Activated CD8-positive, alpha-beta memory T cell treated with anti-CD3 and anti-CD28 coated beads for 24 hours (primary cell): ENCODE measurements around the gene NAGS.
"Not testable (repeated sequence)": the region's sequence is repeated elsewhere in the genome, so short reads cannot be mapped to it uniquely, and the experiment has no call there.

Source experiments
- DNase-seq: peaks from one replicate; pipeline ENCODE4 v3.0.0-alpha.2; 2020

Gene NAGS

DNA sequence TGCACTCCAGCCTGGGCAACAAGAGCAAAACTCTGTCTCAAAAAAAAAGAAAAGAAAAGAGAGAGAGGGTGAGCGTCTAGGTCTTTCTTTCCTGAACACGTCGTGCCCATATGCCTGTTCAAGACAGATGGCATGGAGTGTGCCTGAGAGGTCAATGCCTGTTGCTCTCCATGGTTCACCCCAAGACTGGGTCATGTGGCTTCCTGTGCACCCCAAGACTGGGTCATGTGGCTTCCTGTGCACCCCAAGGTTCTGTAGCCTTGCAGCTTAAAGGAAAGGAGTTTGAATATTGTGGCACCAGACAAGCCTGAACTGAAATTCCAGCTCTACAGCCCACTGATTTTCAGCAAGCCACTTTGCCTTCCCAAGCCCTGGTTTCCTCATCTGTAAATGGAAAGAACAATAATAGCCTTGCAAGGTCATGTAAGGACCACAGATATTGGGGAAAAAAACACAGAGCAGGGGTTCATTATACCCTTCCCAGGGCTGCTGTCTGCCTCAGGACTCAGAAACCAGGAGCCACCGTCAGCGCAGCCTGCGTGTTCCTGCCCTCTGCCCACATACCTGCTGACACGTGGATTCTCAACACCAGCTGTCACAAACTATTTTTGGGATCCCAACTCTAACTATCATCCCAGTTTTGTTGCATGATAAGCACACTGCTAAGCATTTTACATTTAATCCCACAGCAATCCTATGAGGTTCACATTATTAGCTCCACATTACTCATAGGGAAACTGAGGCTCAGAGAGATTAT, 18.0 kb upstream of the NAGS start:
- no peak for DNase-seq

DNA sequence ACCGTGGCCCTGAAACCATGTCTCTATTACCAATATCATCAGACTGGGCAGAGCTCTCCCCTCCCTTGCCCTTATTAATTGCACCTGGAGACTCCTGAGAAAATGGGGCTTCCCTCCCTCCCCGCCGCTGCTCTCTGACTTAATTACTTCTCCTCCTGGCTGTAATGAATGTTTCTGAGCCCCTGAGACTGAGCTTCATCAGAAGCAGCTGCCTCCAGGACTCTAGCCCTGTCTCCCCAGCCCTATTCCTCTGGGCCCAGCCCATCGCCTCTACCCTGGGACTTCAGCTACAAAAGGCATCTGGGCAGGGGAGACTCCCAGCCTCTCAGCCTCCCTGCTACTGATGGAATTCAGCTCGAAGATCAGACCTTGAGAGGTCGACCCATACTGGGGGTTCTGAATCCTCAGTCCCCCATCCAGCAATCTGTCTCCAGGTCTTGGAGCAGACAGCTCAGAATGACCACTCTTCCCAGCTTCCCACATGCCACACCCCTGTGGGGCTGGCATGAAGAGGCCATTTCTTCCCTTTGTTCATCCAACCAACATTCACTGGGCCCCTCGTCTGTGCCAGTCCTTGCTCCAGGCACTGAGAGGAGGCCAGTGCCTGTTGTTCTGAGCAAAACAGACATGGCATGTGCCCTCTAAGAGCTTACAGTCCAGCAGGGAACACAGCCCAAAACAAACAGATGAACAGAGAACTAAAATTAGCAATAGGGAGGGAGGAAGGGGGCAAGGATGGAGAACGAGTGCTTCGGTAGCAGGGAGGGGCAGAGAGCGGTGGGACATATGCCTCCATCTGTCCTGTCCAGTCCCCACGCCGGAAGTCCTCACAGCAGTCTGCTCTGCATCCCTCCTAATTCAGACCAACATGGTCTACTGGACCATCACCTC, 17.0 kb upstream of the NAGS start:
- no peak for DNase-seq

DNA sequence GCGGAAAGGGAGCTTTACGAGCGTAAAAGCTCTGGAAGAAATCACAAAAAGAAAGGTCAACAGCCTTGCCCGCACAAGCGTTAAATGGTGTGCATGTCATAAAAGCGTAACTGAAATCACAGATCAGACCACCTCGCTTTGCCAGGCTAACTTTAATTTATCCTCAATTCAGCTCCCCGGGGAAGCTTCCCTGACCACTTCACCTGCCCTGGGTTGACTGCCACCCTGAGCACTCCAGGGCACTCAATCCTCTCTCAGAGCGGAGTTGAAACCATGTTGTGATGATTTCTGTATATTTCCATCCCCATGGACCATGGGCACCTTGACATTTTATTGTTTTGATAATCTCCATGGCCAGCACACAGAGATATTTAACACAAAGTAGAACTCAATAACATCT, 16.1 kb upstream of the NAGS start:
- no peak for DNase-seq

DNA sequence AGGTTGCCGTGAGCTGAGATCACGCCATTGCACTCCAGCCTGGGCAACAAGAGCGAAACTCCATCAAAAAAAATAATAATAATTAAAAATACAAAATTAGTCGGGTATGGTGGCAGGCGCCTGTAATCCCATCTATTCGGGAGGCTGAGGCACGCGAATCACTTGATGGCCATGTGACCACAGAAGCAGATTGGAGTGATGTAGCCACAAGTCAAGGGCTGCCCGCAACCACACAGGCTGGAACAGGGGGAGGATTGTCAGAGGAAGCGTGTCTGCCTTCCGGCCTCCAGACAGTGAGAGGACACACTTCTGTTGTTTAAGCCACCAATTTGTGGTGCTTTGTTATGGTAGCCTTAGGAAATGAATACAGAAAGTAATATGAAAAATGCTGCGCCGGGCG, 11.8 kb upstream of the NAGS start:
- DNase-seq: no peak

DNA sequence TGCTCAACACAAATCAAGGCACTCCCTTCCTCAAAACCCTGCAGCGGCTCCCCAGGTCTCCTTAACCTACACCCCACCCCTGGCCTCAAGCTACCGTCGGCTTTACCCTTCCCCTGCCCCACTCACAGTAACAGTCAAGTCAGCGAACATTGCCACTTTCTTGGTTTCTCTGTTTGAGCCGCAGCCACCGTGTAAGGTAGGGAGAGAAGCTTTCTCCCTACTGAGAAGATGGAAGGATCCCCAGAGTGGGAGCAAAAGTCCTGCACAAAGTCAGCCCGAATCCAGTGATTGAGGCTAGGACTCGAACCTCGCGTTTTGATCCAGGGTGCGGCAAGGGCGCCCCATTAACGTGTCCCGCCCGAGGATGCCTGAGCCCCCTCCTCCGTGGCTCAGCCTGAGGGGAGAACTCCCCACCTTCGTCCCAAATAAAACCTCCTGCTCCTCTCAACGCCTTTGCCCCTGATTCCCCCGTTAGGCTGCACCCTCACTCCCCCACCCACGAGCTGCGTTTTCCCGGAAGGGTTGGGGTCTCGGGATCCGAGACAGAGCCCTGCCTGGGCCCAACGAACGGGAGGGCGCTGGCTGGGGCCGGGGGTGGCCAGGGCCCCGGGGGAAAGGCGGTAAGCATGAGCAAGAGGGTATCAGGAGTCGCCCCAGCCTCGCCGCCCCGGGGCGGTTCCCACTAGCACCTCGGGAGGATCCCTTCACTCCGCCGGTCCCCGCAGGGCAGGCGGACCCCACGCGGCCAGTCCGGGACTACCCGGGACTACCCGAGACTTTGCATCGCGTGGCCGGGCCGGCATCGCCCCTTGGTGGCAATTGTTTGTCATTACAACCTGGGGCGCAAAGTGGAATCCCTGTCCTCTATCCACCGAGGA, 9.9 kb upstream of the NAGS start:
- peak; percentile 86 for DNase-seq

DNA sequence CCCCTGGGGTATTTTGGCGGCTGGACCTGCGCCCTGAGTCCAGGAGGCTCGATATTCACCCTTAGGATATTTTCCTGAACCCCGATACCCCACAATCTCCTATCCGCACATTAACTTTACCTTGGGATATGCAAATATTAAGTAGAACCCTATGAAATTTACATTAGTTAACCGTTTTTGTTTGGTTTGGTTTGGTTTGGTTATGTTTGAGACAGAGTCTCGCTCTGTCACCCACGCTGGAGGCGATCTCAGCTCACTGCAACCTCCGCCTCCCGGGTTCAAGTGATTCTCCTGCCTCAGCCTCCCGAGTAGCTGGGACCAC, 9.3 kb upstream of the NAGS start:
- DNase-seq: no peak

DNA sequence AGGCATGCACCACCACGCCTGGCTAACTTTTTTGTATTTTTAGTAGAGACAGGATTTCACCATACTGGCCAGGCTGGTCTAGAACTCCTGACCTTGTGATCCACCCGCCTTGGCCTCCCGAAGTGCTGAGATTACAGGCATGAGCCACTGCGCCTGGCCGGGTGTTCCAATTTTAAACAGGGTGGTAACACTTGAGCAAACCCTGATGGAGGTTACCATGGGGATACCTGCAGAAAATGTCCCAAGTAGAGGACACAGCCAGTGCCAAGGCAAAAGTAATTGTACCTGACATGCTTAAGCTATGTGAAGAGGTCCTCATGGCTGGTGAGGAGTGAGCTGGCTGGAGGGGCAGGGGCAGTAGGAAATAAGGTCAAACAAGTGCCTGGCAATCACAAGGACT, 7.2 kb upstream of the NAGS start:
- not testable (repeated sequence) for DNase-seq

DNA sequence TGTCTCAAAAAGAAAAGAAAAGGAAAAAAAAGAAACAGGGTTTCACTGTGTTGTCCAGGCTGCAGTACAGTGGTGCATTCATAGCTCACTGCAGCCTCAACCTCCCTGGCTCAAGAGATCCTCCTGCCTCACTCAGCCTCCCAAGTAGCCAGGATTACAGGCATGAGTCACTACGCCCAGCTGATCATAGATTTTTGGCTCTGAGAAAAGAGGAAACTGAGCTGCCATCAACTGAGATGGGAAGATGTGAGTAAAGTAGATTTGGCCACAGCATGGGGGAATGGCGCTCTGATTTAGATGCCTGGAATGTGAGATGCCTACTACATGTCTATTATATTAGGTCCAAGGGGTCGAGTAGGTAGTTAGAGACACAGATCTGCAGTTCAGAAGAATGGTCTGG, 5.9 kb upstream of the NAGS start:
- no peak for DNase-seq

DNA sequence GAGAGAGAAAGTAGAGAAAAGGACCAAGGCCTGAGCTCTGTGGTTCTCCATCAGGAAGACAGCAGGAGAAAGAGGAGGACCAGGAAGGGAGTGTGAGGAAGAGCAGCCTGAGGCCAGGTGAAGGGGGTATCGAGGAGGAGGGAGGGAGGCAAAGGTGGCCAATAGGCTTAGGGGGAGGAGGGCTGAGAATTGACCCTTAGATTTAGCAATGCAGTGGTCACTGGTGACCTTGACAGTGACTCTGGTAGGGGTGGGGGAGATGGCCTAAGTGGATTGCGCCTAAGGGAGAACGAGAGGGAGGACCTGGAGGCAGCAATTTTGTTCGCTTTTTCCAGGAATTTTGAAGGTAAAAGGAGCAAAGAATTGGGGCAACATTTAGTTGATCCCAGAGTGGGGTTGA, 5.4 kb upstream of the NAGS start:
- DNase-seq: no peak

DNA sequence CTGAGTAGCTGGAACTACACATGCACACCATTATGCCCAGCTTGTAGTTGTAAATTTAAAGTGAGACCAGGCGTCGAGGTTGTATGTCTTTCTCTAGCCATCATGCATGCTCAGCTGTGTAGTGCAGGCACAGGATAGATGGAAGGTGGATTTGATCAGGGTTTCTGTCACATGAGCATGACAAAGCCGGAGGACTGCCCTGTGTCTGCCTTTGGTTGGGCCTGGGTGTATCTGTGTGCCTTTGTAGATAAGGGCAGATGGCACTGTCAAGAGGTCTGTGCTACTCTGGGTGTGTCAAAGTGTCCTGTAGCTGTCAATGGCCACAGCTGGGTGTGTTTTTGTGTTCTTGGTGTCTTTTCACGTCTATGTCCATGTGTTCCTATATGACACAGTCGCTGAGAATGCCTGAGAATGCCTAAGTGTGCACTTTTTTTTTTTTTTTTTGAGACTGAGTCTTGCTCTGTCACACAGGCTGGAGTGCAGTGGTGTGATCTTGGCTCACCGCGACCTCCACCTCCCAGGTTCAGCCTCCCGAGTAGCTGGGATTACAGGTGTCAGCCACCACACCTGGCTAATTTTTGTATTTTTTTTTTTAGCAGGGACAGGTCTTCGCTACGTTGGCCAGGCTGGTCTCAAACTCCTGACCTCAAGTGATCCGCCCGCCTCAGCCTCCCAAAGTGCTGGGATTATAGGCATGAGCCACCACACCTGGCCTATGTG, 4.1 kb upstream of the NAGS start:
- DNase-seq: no peak

DNA sequence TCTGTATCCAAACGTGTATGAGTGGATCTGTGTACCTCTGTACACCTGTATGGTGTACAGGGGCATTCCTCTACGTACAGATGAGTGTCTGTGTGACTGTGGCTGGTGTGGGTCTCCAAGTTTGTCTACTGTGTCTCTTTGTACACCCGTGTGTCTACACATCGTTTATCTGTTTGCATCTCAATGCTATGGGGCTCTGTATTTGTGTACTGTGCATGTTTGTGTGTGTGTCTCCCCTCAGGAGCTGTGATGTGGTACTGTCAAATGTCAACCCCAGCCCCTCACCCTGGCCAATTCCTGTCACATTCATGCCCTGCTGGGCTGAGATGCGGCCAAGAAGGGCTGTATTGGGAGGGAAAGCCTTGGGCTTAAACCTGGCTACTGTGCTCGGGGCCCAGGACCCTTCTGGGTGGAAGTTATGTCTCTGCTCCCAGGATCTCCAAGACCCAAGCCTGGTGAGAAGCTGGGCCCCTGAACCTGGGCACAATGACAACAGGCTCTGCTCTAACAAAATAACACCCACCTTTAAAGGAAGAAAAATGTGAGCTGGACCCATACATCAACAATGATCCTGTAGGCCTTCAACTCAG, 3.5 kb upstream of the NAGS start:
- no peak for DNase-seq

DNA sequence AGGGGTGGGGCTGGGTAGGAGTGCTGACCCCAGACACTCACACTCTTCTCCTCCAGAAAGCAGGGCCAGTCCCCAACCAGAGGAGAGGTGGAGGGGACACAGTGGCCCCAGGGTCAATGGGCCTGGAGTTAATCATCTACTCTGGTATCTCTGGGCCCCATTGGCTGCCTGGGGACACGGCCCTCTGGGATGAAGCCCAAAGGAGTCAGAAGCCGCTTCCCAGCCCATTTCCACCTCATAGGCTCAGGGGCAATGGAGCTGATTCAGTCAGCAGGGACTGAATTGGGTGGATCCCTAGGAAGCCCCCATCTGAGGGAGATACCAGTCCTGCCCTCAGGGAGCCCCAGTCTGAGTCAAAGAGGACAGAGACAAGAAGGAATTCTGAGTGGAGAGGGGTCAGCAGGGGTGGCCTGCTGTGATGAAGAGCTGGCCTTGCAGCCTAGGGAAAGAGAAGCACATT, 2.9 kb upstream of the NAGS start:
- DNase-seq: no peak

DNA sequence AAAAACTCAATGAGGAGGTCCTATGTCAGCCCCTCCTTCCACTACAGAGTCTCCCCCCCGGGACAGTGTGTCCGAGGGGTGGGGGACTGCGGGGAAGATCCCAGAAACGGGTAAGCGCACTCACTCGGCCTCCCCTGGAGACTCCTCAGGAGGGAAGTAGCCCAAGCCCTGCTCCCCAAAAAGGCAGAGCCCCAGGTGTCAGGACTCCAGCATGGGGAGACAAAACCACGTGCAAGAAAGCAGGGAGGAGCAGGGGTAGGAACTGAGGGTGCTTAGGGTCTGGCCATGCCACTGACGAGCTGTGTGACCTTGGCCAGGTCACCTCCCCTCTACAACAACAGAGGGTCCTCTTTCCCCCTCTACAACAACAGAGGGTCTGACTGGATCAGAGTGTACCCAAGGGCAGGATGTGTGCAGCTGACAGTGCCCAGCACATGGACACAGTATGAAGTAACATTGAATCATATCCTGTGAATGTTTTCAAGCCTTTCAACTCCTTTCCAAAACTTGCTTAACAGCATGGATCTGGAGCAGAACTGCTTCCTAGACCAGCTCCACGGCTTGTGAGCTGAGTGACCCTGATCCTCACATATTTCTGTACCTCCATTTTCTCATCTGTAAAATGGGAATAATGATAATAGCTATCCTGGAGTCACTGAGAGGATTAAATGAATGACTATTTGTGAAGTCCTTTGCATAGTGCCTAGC, 2.1 kb upstream of the NAGS start:
- no peak for DNase-seq

DNA sequence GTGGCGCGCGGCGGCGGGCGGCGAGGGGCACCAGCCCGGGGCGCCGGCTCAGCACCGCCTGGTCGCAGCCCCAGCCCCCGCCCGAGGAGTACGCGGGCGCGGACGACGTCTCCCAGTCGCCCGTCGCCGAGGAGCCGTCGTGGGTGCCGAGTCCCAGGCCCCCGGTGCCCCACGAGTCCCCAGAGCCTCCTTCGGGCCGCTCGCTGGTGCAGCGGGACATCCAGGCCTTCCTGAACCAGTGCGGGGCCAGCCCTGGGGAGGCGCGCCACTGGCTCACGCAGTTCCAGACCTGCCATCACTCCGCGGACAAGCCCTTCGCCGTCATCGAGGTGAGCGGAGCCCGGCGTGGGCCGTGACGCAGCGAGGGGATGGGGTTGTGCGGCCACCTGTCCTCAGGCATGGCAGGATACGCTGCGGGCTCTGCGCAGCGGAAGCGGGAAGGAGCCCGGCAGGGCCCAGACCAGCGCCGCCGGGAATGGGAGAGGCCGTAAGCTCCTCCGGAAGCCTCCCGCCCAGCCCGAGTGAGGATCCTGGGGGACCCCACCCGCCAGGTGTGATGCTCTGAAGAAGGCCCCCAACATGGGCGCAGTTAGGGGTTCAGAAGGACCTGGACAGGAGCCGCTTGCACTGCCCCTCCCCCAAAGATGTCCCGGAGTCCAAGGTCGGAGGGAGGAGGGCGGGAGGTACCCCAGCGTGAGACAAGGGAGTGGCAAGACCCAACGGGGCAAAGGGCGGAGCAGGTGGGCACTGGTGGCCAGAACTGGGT, 522 bp downstream of the NAGS start:
- DNase-seq: peak; percentile 72

DNA sequence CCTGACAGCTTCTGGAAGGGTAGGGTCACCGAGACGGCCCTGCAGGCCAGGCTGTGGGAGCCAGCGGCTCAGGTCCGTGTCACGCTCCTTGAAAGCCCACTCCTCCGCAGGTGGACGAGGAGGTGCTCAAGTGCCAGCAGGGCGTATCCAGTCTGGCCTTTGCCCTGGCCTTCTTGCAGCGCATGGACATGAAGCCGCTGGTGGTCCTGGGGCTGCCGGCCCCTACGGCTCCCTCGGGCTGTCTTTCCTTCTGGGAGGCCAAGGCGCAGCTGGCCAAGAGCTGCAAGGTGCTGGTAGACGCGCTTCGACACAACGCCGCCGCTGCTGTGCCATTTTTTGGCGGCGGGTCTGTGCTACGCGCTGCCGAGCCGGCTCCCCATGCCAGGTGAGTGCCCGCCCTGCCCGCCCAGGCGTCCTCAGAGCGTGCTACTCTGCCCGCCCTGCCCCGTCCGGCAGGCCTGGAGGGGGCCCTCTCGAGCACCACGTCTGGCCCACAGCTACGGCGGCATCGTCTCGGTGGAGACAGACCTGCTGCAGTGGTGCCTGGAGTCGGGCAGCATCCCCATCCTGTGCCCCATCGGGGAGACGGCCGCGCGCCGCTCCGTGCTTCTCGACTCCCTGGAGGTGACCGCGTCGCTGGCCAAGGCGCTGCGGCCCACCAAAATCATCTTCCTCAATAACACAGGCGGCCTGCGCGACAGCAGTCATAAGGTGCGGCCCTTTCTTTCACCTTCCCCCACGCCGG, 1.3 kb downstream of the NAGS start:
- peak; percentile 71 for DNase-seq

DNA sequence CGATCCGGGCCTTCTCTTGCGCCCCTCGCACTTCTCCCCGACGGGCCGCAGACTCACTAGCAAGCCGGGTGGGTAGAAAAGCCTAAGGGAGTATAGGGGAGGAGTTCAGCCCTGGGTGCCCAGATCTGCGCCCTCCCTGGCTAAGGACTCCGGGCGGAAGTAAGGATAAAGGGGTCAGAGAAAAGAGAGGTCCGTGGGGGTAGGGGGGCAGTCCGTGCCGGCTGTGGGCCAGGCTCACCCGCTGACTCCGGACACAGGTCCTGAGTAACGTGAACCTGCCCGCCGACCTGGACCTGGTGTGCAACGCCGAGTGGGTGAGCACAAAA, 1.8 kb downstream of the NAGS start:
- DNase-seq: no peak

DNA sequence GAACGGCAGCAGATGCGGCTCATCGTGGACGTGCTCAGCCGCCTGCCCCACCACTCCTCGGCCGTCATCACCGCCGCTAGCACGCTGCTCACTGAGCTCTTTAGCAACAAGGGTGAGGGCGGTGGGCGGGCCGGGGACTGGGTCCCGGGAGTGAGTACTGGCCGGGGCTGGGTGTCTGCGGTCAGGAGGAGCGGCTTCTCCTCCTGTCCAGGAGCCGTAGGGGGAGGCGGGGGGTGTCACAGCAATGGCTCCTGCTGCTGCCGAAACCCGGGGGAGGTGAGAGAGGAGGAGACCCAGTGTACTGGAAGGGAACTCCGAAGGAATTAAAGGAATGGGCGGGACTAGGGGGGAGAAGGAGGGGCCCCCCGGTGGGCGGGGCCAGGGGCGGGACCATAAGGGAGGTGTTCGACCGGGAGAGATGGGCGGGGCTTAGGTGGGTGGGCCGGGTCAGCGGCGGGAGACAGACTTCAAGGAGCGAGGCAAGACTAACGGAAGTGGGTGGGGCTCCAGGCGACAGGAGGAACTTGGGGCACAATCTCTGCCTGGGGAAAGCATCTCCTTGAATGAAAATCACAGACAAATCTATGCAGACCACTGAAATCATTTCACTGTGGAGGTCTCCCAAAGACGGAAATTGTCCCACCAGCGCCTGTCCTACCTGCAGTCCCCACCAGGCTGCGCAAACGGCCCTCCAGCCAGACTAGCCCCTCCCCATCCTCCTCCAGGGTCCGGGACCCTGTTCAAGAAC, 2.4 kb downstream of the NAGS start:
- peak; percentile 98 for DNase-seq

DNA sequence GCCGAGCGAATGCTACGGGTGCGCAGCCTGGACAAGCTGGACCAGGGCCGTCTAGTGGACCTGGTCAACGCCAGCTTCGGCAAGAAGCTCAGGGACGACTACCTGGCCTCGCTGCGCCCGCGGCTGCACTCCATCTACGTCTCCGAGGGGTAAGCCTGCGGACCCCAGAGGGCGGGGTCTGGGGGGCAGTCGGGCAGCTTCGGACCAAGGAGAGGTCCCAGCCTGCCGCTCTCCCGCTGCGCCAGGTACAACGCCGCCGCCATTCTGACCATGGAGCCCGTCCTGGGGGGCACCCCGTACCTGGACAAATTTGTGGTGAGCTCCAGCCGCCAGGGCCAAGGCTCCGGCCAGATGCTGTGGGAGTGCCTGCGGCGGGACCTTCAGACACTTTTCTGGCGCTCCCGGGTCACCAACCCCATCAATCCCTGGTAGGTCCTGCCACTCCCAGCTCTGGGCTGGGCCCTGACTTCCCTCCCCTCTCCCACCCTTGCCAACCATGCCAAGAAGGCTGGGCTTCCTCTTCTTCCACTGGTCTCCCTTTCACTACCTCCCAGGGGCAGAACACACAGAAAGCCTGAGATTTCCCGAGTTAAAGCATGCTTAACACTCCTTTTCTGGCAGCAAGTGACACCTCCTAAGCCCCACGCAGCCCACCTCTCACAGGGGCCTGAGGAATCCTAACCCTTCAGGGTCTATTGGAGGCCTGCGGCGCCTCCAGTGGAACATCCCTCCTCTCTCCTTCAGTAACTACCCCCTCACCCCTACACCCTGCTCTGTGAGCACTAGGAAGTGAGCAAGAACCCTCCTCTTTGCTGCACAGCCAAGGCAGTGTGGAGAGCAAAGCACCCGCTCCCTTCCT, 3.2 kb downstream of the NAGS start:
- DNase-seq: no peak
